Measurements from ENCODE around the gene SLC26A3.

SLC26A3 gene

GRCh38 chr7:107754642-107755041 is 48.4 kb downstream of the SLC26A3 start:
- no peak for DNase-seq (ENCODE audit: low spot score)
- TF ChIP-seq CTCF (IDR thresholded peaks at IDR 0.05; ENCODE audit: extremely low read depth, missing control alignments), result no peak

- DNase-seq (ENCODE audit: low spot score), result no peak
- TF ChIP-seq CTCF (IDR thresholded peaks at IDR 0.05; ENCODE audit: extremely low read depth, missing control alignments), result no peak
Measured at GRCh38 chr7:107751113-107751512, 51.9 kb downstream of the SLC26A3 start.

- no peak for DNase-seq (ENCODE audit: low spot score)
- no peak for TF ChIP-seq CTCF (IDR thresholded peaks at IDR 0.05; ENCODE audit: extremely low read depth, missing control alignments)
Measured at GRCh38 chr7:107746006-107746405, 57.0 kb downstream of the SLC26A3 start.

- no peak for TF ChIP-seq CTCF (IDR thresholded peaks at IDR 0.05; ENCODE audit: extremely low read depth, missing control alignments)
- DNase-seq (ENCODE audit: low spot score), result no peak
Measured at GRCh38 chr7:107744345-107744750, 58.7 kb downstream of the SLC26A3 start.

GRCh38 chr7:107743567-107744344 is 59.3 kb downstream of the SLC26A3 start, which contains the start of gene CBLL1:
Gene CBLL1 (plus strand): TSS chr7:107744142. CDS start chr7:107744164, 22 bp downstream.
- peak; percentile 90 for DNase-seq (ENCODE audit: low spot score)
- TF ChIP-seq CTCF (IDR thresholded peaks at IDR 0.05; ENCODE audit: extremely low read depth, missing control alignments), result peak; percentile 65

- peak; percentile 43 for DNase-seq (ENCODE audit: low spot score)
- TF ChIP-seq CTCF (IDR thresholded peaks at IDR 0.05; ENCODE audit: extremely low read depth, missing control alignments), result no peak
Measured at GRCh38 chr7:107742678-107743566, 60.1 kb downstream of the SLC26A3 start.

- no peak for DNase-seq (ENCODE audit: low spot score)
- no peak for TF ChIP-seq CTCF (IDR thresholded peaks at IDR 0.05; ENCODE audit: extremely low read depth, missing control alignments)
Measured at GRCh38 chr7:107728276-107728675, 74.7 kb downstream of the SLC26A3 start.

All from GM20000 (cell line).